C1 segment of cervical spinal cord (tissue), 14 donors: ENCODE measurements around the gene TMEM156.
A peak's percentile ranks its signal among the peaks of the same experiment; 100 is the strongest.
"Not testable (repeated sequence)": the region's sequence is repeated elsewhere in the genome, so short reads cannot be mapped to it uniquely, and the experiment has no call there.

ENCODE experiments used
- DNase-seq, 14 donors: peaks; one replicate each; lab custom pipeline; 2025; lab: John Stamatoyannopoulos, UW

Gene TMEM156

GRCh38 chr4:38993683-38994082 is 38.5 kb downstream of the TMEM156 start:
- DNase-seq, result no peak

- no peak for DNase-seq
Observed at GRCh38 chr4:38990241-38990640, 42.0 kb downstream of the TMEM156 start.

GRCh38 chr4:38989487-38989886 is 42.7 kb downstream of the TMEM156 start:
- DNase-seq, result no peak

DNA sequence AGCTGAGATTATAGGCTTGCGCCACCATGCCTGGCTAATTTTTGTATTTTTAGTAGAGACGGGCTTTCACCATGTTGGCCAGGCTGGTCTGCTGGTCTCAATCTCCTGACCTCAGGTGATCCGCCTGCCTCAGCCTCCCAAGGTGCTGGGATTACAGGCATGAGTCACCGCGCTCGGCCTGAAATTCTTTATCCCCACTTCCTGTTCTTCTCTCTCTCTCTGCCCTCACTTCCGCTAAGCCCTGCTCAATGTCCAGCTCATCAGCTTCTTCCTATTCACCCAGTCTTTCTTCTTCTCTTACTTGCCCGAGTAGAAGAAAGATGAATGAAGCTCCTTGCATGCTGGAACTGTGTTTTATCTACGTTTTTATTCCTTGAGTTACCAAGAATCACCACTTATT is 43.9 kb downstream of the TMEM156 start:
- not testable (repeated sequence) for DNase-seq

DNA sequence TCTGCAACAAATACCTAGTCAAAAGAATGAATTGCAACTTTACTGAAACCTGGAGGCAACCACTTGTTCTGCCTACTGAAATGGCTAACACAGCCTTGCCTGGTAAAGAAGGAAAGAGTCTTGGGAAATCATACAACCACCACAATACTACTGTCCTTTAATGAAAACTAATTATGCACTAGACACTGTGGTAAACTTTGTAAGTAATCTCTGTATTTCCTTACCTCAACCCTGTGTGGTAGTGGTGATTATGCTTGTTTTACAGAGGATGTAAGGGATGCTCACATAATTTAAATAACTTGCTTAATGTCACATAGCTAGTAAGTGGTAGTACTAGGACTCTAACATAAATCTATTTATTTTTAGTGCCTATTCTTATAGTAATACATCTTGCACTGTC is 44.7 kb downstream of the TMEM156 start:
- no peak for DNase-seq

DNA sequence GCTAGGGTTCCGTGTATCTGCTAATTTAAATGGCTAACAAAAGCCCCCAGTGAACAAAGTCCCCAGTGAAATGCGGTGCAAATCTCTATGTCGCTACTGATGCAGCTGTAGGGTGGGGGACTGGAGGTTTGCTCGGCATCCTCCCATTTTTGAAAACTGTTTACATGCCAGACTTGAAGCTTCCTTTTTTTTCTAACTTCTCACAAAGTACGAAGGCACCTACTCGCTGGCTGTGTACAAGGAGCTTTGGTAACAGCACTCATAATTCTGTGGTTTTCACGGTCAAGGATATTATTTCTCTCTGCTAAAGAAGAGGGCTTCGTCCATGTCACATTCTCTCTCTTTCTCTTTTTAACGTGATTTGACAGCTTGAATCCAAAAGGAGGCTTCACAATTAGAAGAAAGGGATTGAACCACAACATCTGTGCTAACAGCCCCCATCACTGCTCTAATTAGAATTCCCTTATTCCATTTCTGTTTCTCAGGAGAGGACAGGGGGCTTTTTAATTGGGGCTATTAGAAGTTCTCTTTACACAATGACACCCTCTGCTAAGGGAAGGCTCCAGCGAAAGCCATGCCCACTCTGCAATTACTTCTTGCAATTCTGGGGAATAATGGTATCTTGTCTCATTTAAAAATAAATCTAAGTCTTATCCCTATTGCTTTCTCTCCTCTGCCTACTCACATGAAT is 46.7 kb downstream of the TMEM156 start:
- DNase-seq, result no peak

DNA sequence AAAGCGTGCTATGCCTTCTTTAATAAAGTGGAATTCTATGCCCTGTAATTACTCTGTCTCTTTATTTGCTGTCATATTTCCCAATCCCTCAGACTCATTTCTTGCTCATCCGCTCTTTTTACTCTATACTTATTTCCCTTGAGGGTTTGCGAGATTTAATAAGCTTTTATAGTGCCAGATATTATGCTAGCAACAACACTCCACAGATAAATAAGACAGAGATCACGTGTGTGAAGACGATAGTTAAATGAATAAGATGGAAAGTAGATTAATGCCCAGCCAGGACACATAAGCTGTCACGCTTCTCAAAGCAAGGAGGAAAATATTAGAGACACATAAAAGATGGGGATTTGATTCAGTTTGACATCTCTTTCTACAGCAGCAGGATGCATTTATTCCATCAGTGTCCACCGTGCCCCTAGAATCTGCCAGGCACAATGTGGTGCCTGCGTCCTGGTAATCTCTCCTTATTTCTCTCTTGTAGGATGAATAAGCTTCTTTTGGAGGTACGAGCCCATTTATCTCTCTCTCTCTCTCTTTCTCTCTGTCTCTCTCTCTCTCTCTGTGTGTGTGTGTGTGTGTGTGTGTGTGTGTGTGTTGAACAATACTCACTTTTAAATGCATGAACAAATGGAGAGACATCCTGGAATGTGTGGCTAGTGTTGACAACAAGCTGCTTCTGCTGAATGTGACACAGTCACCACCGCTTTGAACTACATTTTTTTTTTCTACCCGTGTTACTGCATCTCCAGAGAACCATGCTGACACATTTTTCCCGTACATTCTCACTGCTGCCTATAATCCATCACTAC is 48.2 kb downstream of the TMEM156 start:
- DNase-seq, result peak in 1 of 14 donors; percentile 84

- DNase-seq, result no peak
Observed at GRCh38 chr4:38983291-38983690, 48.9 kb downstream of the TMEM156 start.

GRCh38 chr4:38982361-38983095 is 49.7 kb downstream of the TMEM156 start:
- DNase-seq, result no peak

- no peak for DNase-seq
Observed at GRCh38 chr4:38980903-38981676, 51.1 kb downstream of the TMEM156 start.

GRCh38 chr4:38979511-38980230 is 52.5 kb downstream of the TMEM156 start:
- peak in 1 of 14 donors; percentile 50 for DNase-seq

DNA sequence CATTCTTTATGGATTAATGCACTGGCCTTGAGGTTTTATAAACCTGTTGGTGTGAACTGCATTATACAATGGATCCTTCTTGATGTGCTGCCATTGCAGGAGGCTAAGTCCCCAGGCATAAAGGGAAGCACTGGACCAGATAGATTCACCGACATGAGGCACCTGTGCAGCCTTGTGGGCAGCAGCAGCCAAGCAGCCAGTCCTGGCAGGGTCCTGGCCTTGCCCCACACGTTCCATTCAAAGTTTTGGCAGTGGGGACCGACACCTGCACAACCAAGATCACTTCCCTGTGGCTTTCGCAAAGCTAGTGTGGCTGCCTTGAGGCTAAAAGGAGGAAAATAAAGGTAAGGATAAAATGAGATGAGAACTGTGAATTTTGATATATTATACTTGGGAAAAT is 53.1 kb downstream of the TMEM156 start:
- DNase-seq, result peak in 1 of 14 donors; percentile 81

DNA sequence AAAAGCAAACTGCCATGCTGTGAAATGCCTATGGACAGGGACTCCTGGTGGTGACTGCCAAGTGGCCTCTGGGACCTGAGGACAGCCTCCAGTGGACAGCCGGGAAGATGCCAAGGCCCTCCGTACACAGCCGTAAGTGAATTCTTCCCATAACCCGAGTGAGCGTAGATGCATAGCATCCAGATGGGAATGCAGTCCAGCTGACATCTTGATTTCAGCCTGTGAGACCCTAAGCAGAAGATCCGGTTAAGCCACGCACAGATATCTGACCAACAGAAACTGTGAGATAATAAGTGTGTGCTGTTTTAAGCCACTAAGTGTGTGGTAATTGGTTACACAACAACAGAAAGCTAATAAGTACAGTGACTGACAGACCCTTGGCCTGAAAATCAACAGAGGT is 55.9 kb downstream of the TMEM156 start:
- DNase-seq, result no peak

DNA sequence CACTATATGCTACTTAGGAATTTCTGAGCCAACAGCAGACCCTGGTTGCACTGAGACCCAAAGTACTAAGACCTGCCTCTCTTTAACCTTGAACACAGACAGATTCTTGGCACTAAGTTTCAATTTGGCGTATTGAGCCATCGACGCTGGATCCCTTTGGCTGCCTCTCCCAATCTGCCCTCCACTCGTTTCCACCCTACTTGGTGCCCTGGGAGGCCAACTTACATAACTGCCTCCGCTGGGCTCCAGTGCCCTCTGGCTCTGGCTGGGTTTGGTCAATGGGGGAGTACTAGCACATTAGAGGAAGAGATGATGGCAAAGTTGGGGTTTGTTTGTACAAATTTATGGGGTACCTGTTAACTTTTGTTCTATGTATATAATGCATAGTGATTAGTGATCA is 63.5 kb downstream of the TMEM156 start:
- DNase-seq, result no peak

DNA sequence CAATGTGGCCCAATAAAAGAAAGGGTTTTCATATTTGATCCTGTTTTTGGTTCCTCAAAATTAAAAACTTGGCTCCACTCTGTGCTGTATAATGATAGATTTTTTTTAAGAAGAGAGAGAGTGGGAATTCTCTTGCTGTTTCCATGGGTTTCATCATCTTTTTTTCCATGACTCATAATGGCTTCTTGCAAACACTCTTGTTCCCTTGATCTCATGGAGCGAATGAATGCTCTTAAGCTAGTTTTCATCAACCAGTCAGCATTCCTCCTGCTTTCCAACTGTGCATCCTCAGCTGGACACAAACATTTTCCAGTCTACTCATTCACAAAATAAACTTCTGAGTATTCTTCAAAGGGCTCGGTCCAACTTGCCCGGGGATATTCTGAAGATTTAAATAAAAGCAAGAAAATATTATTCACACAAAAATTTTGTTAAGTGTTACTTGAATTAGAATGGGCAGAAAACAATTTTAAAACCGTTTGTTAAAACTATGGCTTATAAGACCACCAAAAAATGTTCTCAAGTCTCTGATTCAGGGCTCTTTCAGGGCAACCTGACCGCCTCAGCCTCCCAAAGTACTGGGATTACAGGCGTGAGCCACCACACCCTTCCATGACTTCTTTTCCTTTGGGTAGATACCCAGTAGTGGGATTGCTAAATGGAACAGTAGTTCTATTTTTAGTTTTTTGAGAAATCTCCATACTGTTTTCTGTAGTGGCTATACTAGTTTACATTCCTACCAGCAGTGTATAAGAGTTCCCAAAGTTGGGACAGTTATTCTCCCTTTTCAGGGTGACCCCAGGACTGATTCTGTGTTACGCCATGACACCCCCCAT is 64.7 kb downstream of the TMEM156 start:
- no peak for DNase-seq

- no peak for DNase-seq
Observed at GRCh38 chr4:38965866-38966265, 66.3 kb downstream of the TMEM156 start.

- no peak for DNase-seq
Observed at GRCh38 chr4:38964942-38965775, 67.0 kb downstream of the TMEM156 start.

- DNase-seq, result not testable (repeated sequence)
Observed at GRCh38 chr4:38959248-38959647, 73.0 kb downstream of the TMEM156 start.
